HG03460 (cell line): Measurements from ENCODE around the gene EEF2KMT.
"Not testable (repeated sequence)": the region's sequence is repeated elsewhere in the genome, so short reads cannot be mapped to it uniquely, and the experiment has no call there.

ENCODE experiments used
- ATAC-seq: cut with Tn5 transposase; IDR thresholded peaks from one replicate; pipeline ENCODE4 v1.9.1; 2021; ENCODE audit not compliant: unreplicated experiment

EEF2KMT gene

GRCh38 chr16:5096437-5097060, 1.0 kb downstream of the EEF2KMT start:
- not testable (repeated sequence) for ATAC-seq

- not testable (repeated sequence) for ATAC-seq
These were observed 2.3 kb downstream of the EEF2KMT start for GRCh38 chr16:5095145-5095830.

- ATAC-seq: not testable (repeated sequence)
These were observed 3.8 kb downstream of the EEF2KMT start for GRCh38 chr16:5093746-5094145.

- not testable (repeated sequence) for ATAC-seq
These were observed 4.5 kb downstream of the EEF2KMT start for GRCh38 chr16:5093081-5093480.

GRCh38 chr16:5090592-5090991, 7.0 kb downstream of the EEF2KMT start:
- ATAC-seq: not testable (repeated sequence)

GRCh38 chr16:5089911-5090555, 7.6 kb downstream of the EEF2KMT start:
- not testable (repeated sequence) for ATAC-seq

GRCh38 chr16:5088936-5089335, 8.7 kb downstream of the EEF2KMT start:
- not testable (repeated sequence) for ATAC-seq

- ATAC-seq: not testable (repeated sequence)
These were observed 9.4 kb downstream of the EEF2KMT start for GRCh38 chr16:5088086-5088790.

- ATAC-seq: not testable (repeated sequence)
These were observed 11.9 kb downstream of the EEF2KMT start for GRCh38 chr16:5085716-5086115.

GRCh38 chr16:5084802-5085201, 12.8 kb downstream of the EEF2KMT start:
- ATAC-seq: not testable (repeated sequence)

GRCh38 chr16:5084099-5084731, 13.4 kb downstream of the EEF2KMT start:
- not testable (repeated sequence) for ATAC-seq

GRCh38 chr16:5083646-5084045, 13.9 kb downstream of the EEF2KMT start:
- ATAC-seq: not testable (repeated sequence)

GRCh38 chr16:5080996-5081395, 16.6 kb downstream of the EEF2KMT start:
- ATAC-seq: not testable (repeated sequence)

GRCh38 chr16:5080461-5080860, 17.1 kb downstream of the EEF2KMT start:
- ATAC-seq: not testable (repeated sequence)

GRCh38 chr16:5078626-5079025, 19.0 kb downstream of the EEF2KMT start:
- ATAC-seq: no peak

- ATAC-seq: no peak
These were observed 20.3 kb downstream of the EEF2KMT start for GRCh38 chr16:5077304-5077703.

- no peak for ATAC-seq
These were observed 22.0 kb downstream of the EEF2KMT start for GRCh38 chr16:5075637-5076036.

GRCh38 chr16:5073771-5074170, 23.8 kb downstream of the EEF2KMT start:
- ATAC-seq: not testable (repeated sequence)

GRCh38 chr16:5073279-5073629, 24.3 kb downstream of the EEF2KMT start:
- no peak for ATAC-seq

- peak; percentile 13 for ATAC-seq
These were observed 25.0 kb downstream of the EEF2KMT start for GRCh38 chr16:5072334-5073278.
